ENCODE results near the gene B3GALT4. TPM values are rescaled to one million over a fixed set of nuclear protein-coding genes. Genes with fewer than 3 reads are reported as not detected.

B3GALT4 gene
- total RNA-seq, 3 donors from 2014 or later (not counting 1 experiment from before 2014, with no cell fraction given) = 22.7 to 24.1 (median 23.1) TPM

DNA sequence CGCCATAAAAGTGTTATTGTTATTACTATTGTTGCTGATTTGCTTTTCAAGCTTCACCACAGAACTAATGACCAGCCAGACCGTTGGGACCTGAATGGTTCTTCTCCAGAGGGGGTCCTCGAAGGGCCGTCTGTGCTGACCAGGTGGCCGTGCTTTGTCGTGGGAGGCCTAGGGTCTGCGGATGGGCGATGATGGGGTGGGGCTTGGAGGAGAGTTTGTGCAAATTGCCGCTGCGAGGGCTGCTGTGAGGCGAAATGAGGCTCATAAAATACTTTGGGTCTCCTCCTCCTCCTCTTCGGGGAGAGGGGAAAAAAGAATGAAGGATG, 46.7 kb downstream of the B3GALT4 start:
- intact Hi-C loops (cut with micrococcal nuclease) = loop anchor here (1.0 kb wide), 4 partner anchors 22 to 87 kb away; partner anchors contain the start of genes KIFC1, PFDN6 and WDR46
- Mint-ChIP-seq H3K4me3 (peak overlapping the region; percentile 99), H3K9me3 (no peaks in the 10 kb centered on the region), H3K4me1 (peaks cover 50 to 57% of the 10 kb centered on the region in 2 donors), H3K27me3 (ENCODE audit: low read depth in 2 of 2) (no peaks in the 10 kb centered on the region), H3K27ac (peak overlapping the region; percentile 98), H3K36me3 (peaks cover 18% of the 10 kb centered on the region)
- WGBS (ENCODE audit: insufficient coverage) = 1% methylated on average over 12 of the region's 12 CpGs
- Histone ChIP-seq H3K27me3 (ENCODE audit: control insufficient read depth, insufficient read depth, low read length) (no peaks in the 10 kb centered on the region), H3K4me1 (ENCODE audit: control insufficient read depth, insufficient read depth, low read length) (peaks cover 46% of the 10 kb centered on the region), H3K36me3 (ENCODE audit: control insufficient read depth, insufficient read depth, low read length) (peaks cover 29% of the 10 kb centered on the region), H3K27ac (ENCODE audit: low read length) (peak overlapping the region; percentile 85), H3K9me3 (ENCODE audit: control insufficient read depth, insufficient read depth, low read length) (no peaks in the 10 kb centered on the region), H3K4me3 (ENCODE audit: low read length) (peak overlapping the region; percentile 67)
- TF ChIP-seq, protein P1, sequence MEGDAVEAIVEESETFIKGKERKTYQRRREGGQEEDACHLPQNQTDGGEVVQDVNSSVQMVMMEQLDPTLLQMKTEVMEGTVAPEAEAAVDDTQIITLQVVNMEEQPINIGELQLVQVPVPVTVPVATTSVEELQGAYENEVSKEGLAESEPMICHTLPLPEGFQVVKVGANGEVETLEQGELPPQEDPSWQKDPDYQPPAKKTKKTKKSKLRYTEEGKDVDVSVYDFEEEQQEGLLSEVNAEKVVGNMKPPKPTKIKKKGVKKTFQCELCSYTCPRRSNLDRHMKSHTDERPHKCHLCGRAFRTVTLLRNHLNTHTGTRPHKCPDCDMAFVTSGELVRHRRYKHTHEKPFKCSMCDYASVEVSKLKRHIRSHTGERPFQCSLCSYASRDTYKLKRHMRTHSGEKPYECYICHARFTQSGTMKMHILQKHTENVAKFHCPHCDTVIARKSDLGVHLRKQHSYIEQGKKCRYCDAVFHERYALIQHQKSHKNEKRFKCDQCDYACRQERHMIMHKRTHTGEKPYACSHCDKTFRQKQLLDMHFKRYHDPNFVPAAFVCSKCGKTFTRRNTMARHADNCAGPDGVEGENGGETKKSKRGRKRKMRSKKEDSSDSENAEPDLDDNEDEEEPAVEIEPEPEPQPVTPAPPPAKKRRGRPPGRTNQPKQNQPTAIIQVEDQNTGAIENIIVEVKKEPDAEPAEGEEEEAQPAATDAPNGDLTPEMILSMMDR (IDR thresholded peaks at IDR 0.05) = no peak
- no peak for DNase-seq
- ATAC-seq = no peak

DNA sequence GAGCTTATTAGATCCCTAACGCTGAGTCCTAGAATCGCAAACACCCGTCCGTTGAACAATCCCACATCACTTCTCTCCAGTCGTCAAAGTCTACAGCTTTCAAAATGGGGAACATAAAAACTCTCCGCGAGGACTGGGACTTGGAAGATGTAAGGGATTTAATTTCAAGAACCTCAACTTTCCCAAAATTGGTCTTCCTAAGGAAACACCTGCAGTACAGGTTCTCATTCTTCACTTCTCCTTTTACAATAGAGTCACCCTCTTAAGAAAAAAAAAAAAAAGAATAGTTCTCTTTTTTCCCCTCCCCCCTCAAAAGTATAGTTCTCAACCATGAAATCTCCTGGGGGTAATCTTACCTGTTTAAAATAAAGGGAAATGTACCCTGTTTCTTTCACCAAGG, 47.2 kb downstream of the B3GALT4 start:
- DNase-seq (no peak), ATAC-seq (no peak)
- intact Hi-C loops (cut with micrococcal nuclease) = no loop called here
- peak overlapping the region; percentile 67 for H3K4me3 ChIP-seq (ENCODE audit: low read length)
- Mint-ChIP-seq H3K9me3 (no peaks in the 10 kb centered on the region), H3K4me3 (peak overlapping the region; percentile 99), H3K4me1 (peaks cover 44 to 51% of the 10 kb centered on the region in 2 donors), H3K27ac (peak overlapping the region; percentile 98), H3K27me3 (ENCODE audit: low read depth in 2 of 2) (no peaks in the 10 kb centered on the region), H3K36me3 (peaks cover 13% of the 10 kb centered on the region)
- H3K27me3 ChIP-seq (ENCODE audit: control insufficient read depth, insufficient read depth, low read length) = no peaks in the 10 kb centered on the region
- whole genome bisulfite sequencing (ENCODE audit: insufficient coverage) = 11% methylated on average over 5 of the region's 7 CpGs
- TF ChIP-seq, protein P1 (IDR thresholded peaks at IDR 0.05) = no peak
- peaks cover 24% of the 10 kb centered on the region for H3K36me3 ChIP-seq (ENCODE audit: control insufficient read depth, insufficient read depth, low read length)
- peak overlapping the region; percentile 85 for H3K27ac ChIP-seq (ENCODE audit: low read length)
- peaks cover 40% of the 10 kb centered on the region for H3K4me1 ChIP-seq (ENCODE audit: control insufficient read depth, insufficient read depth, low read length)
- H3K9me3 ChIP-seq (ENCODE audit: control insufficient read depth, insufficient read depth, low read length) = no peaks in the 10 kb centered on the region

Other genes starting within 250 kb of the B3GALT4 start
- gene HLA-DPA1, start 203.5 kb upstream of the B3GALT4 start, total RNA-seq = 100 to 1,000 TPM in 1 of 3 donors, 10 to 100 TPM in 2; 43.1 to 135 (median 73.5) TPM
- gene HLA-DPB1, start 201.1 kb upstream of the B3GALT4 start, total RNA-seq = 100 to 1,000 TPM in 1 of 3 donors, 10 to 100 TPM in 2; 55.2 to 131 (median 77.1) TPM
- gene COL11A2, start 84.7 kb upstream of the B3GALT4 start, total RNA-seq = 1 to 10 TPM in 1 of 3 donors, under 1 TPM in 2; 0.93 to 2.0 (median 0.94) TPM
- gene RXRB, start 76.5 kb upstream of the B3GALT4 start, total RNA-seq = 10 to 100 TPM; 72.3 to 96.4 (median 73.9) TPM
- 10 to 100 TPM; 38.9 to 45.7 (median 45.6) TPM for gene SLC39A7, start 76.3 kb upstream of the B3GALT4 start, total RNA-seq
- gene HSD17B8, start 72.5 kb upstream of the B3GALT4 start, total RNA-seq = 1 to 10 TPM; 5.4 to 7.7 (median 6.8) TPM
- gene RING1, start 68.6 kb upstream of the B3GALT4 start, total RNA-seq = 10 to 100 TPM; 34.5 to 40.3 (median 36.5) TPM
- gene VPS52, start 5.2 kb upstream of the B3GALT4 start, total RNA-seq = 100 to 1,000 TPM in 1 of 3 donors, 10 to 100 TPM in 2; 98.0 to 112 (median 99.4) TPM
- gene RPS18, start 5.0 kb upstream of the B3GALT4 start, total RNA-seq = 1,000 to 10,000 TPM; 1,182 to 1,707 (median 1,500) TPM
- 10 to 100 TPM; 33.6 to 56.3 (median 47.0) TPM for gene WDR46, start 12.1 kb downstream of the B3GALT4 start, total RNA-seq
- gene PFDN6, start 12.5 kb downstream of the B3GALT4 start, total RNA-seq = 10 to 100 TPM; 19.2 to 26.5 (median 22.7) TPM
- 10 to 100 TPM; 80.7 to 91.4 (median 84.9) TPM for gene RGL2, start 21.8 kb downstream of the B3GALT4 start, total RNA-seq
- 100 to 1,000 TPM; 404 to 457 (median 446) TPM for gene TAPBP, start 37.0 kb downstream of the B3GALT4 start, total RNA-seq
- gene ZBTB22, start 40.6 kb downstream of the B3GALT4 start, total RNA-seq = 10 to 100 TPM; 20.4 to 34.0 (median 25.9) TPM
- 10 to 100 TPM; 50.7 to 76.7 (median 51.6) TPM for gene DAXX, start 45.8 kb downstream of the B3GALT4 start, total RNA-seq
- 1 to 10 TPM; 2.7 to 4.6 (median 3.3) TPM for gene KIFC1, start 114.7 kb downstream of the B3GALT4 start, total RNA-seq
- gene PHF1, start 133.9 kb downstream of the B3GALT4 start, total RNA-seq = 100 to 1,000 TPM; 262 to 392 (median 322) TPM
- 100 to 1,000 TPM; 166 to 186 (median 184) TPM for gene CUTA, start 141.0 kb downstream of the B3GALT4 start, total RNA-seq
- 10 to 100 TPM; 43.5 to 61.6 (median 55.8) TPM for gene SYNGAP1, start 142.9 kb downstream of the B3GALT4 start, total RNA-seq
- gene ZBTB9, start 177.5 kb downstream of the B3GALT4 start, total RNA-seq = 1 to 10 TPM; 3.8 to 5.1 (median 3.9) TPM

Measured in natural killer cell (primary cell).